Chondrocyte (in vitro differentiated cells): ENCODE measurements around the gene SCGB2B2. TPM values are rescaled to one million over a fixed set of nuclear protein-coding genes. Genes with fewer than 3 reads are reported as not detected.
A peak's percentile ranks its signal among the peaks of the same experiment; 100 is the strongest.
"Not testable (repeated sequence)": the region's sequence is repeated elsewhere in the genome, so short reads cannot be mapped to it uniquely, and the experiment has no call there.

Experiments used
- DNase-seq: peaks from one replicate; pipeline ENCODE4 v3.0.0; 2021; ENCODE audit warnings: mixed read lengths, low spot score
- H3K27ac Mint-ChIP-seq: one replicate; pipeline ENCODE4 v1.8.0; 2021; ENCODE audit warnings: mild to moderate bottlenecking, moderate library complexity, mixed read lengths; ENCODE audit not compliant: unreplicated experiment
- H3K27me3 Mint-ChIP-seq: 2 replicates; pipeline ENCODE4 v1.8.0; 2021; ENCODE audit warnings: low read depth, mixed read lengths
- H3K36me3 Mint-ChIP-seq: 2 replicates; pipeline ENCODE4 v1.8.0; 2021; ENCODE audit warnings: low read depth, mixed read lengths
- H3K4me1 Mint-ChIP-seq: 2 replicates; pipeline ENCODE4 v1.8.0; 2021; ENCODE audit warnings: low read depth, mild to moderate bottlenecking, mixed read lengths
- H3K4me3 Mint-ChIP-seq: one replicate; pipeline ENCODE4 v1.8.0; 2021; ENCODE audit warnings: mild to moderate bottlenecking, moderate library complexity, mixed read lengths; ENCODE audit not compliant: unreplicated experiment
- H3K9me3 Mint-ChIP-seq: 2 replicates; pipeline ENCODE4 v1.8.0; 2021; ENCODE audit warnings: low read depth, mixed read lengths
- total RNA-seq: library from RNA; stranded (reverse); gene quantifications from 3 replicates; pipeline ENCODE4 v1.2.1, GENCODE V29; 2021
- TF ChIP-seq, protein P1 (sequence below): fragments of 200-600 bp; sonication (generic); IDR thresholded peaks from 2 replicates; pipeline ENCODE4 v1.5.0; 2021; ENCODE audit warnings: antibody characterized with exemption, mild to moderate bottlenecking, moderate library complexity

SCGB2B2 gene
- total RNA-seq, 1 donor from 2014 or later = 0.47 TPM

DNA sequence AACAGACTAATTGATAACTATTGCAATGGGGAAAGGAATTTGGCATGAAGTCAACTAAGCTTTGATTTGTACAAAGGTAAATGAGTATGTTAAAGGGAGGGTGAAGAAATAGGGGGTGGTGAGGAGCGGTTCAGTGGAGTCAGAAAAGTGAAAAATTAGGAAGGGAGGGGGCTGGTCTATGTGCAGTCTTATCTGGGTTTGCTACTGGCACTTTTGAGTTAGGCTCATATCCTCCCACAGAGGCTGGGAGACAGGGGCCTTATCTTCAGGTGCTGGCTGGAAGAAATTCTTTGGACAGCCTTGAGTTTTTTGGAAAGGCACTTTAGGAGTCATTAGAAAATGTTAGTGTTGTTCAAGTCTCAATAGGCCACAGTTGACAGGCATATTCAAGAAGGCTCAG lies 11.6 kb upstream of the SCGB2B2 start:
- DNase-seq = no peak
- Mint-ChIP-seq H3K4me1 (no peaks in the 10 kb centered on the region), H3K4me3 (no peak overlapping the region), H3K27me3 (no peaks in the 10 kb centered on the region), H3K36me3 (peaks cover 23% of the 10 kb centered on the region), H3K9me3 (peaks cover 64% of the 10 kb centered on the region), H3K27ac (no peak overlapping the region)
- TF ChIP-seq, protein P1, sequence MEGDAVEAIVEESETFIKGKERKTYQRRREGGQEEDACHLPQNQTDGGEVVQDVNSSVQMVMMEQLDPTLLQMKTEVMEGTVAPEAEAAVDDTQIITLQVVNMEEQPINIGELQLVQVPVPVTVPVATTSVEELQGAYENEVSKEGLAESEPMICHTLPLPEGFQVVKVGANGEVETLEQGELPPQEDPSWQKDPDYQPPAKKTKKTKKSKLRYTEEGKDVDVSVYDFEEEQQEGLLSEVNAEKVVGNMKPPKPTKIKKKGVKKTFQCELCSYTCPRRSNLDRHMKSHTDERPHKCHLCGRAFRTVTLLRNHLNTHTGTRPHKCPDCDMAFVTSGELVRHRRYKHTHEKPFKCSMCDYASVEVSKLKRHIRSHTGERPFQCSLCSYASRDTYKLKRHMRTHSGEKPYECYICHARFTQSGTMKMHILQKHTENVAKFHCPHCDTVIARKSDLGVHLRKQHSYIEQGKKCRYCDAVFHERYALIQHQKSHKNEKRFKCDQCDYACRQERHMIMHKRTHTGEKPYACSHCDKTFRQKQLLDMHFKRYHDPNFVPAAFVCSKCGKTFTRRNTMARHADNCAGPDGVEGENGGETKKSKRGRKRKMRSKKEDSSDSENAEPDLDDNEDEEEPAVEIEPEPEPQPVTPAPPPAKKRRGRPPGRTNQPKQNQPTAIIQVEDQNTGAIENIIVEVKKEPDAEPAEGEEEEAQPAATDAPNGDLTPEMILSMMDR = no peak

DNA sequence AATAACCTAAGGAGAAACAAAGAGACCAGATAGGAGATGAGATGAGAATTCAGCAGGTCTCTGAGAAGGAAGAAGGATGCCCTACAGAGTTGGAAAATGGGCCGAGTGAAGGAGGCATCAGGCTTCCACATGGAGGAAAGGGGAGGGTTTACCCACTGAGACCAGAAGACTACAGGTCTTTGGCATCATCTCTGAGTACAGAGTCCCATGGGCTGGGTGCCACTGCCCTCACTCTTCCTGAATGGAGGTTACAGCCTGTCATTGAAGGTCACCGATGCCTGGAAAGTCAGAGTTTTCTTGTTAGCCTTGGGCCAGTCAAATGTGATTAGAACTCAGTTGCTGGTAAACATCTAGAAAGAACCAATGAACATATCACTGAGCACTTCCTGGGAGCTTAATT lies 10.4 kb upstream of the SCGB2B2 start:
- TF ChIP-seq, protein P1 = no peak
- Mint-ChIP-seq H3K4me1 (no peaks in the 10 kb centered on the region), H3K4me3 (no peak overlapping the region), H3K36me3 (peaks cover 34% of the 10 kb centered on the region), H3K9me3 (peaks cover 71% of the 10 kb centered on the region), H3K27ac (no peak overlapping the region), H3K27me3 (no peaks in the 10 kb centered on the region)
- DNase-seq = no peak

DNA sequence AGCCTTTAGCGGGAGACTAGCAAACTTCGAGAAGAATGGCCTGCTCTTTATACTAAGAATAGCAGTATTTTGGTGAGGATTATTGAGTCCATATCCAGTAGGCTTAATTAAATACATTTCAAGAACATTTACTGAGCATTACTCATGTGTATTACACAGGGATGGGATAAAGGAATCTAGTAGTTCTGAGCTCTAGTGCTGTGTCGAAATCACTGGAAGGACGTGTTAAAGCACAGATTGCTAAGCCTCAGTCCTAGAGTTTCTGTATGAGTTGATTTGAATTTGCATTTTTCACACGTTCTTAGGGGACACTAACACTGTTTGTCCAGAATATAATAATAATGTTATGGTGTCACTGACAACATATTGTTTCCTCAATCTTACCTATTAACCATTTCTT lies 9.5 kb upstream of the SCGB2B2 start:
- Mint-ChIP-seq H3K36me3 (peaks cover 41% of the 10 kb centered on the region), H3K9me3 (peaks cover 75% of the 10 kb centered on the region), H3K4me1 (no peaks in the 10 kb centered on the region), H3K4me3 (no peak overlapping the region), H3K27me3 (no peaks in the 10 kb centered on the region), H3K27ac (no peak overlapping the region)
- DNase-seq = no peak
- TF ChIP-seq, protein P1 = no peak

DNA sequence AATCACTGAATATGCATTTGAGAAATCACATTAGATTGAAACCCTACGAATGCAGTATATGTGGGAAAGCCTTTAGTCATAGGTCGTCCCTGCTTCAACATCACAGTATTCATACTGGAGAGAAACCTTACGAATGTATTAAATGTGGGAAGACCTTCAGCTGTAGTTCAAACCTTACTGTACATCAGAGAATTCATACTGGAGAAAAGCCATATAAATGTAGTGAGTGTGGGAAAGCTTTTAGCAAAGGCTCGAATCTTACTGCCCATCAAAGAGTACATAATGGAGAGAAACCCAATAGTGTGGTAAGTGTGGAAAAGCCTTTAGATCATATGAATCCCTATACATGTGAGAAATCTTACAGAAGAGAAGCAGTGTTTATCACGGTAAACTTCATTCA lies 8.3 kb upstream of the SCGB2B2 start:
- peaks cover 51% of the 10 kb centered on the region for H3K36me3 Mint-ChIP-seq
- H3K4me1 Mint-ChIP-seq, H3K27me3 Mint-ChIP-seq: not testable (repeated sequence)

DNA sequence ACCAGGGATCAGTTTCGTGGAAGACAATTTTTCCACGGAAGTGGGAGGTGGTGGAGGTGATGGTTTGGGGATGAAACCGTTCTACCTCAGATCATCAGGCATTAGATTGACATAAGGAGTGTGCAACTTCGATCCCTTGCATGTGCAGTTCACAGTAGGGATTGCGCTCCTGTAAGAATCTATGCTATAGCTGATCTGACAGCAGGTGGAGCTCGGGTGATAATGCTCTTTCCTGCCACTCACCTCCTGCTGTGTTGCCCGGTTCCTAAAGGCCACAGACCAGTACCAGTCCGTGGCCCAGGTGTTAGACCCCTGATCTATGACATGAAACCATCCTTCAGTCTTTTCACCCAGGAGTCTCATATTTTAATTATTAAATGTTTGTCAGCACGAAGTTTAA lies 4.5 kb upstream of the SCGB2B2 start:
- H3K4me3 Mint-ChIP-seq = no peak overlapping the region
- peaks cover 61% of the 10 kb centered on the region for H3K9me3 Mint-ChIP-seq
- no peaks in the 10 kb centered on the region for H3K27me3 Mint-ChIP-seq
- H3K36me3 Mint-ChIP-seq = peaks cover 70% of the 10 kb centered on the region
- DNase-seq = no peak
- TF ChIP-seq, protein P1 = no peak
- H3K27ac Mint-ChIP-seq = no peak overlapping the region
- H3K4me1 Mint-ChIP-seq = peaks cover 26% of the 10 kb centered on the region

More for the DNA sequence above, 8.3 kb upstream of the SCGB2B2 start:
- H3K4me3 Mint-ChIP-seq, H3K27ac Mint-ChIP-seq, DNase-seq: not testable (repeated sequence)
- peaks cover 71% of the 10 kb centered on the region for H3K9me3 Mint-ChIP-seq

DNA sequence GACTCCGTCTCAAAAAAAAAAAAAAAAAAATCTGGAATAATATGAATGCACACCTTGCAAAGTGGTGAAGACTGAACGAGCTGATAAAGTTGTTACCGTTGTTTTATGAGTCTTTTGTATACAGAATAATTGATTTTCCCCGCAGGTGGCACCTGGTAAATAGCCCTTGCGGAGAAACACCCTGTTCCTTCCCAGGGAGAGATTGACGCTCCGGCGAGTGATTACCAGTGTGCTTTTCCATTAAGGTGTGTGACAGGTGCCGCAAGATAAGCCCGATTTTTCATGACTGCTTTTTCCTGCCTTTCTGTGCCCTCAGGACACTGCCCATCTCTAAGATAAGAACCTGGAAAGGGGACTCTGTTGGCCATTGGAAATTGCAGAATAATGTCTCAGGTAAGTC lies 1.5 kb upstream of the SCGB2B2 start:
- Mint-ChIP-seq H3K36me3 (peaks cover 49% of the 10 kb centered on the region), H3K4me1 (peaks cover 29% of the 10 kb centered on the region), H3K27me3 (no peaks in the 10 kb centered on the region), H3K9me3 (peaks cover 44% of the 10 kb centered on the region), H3K27ac (peak overlapping the region; percentile 97), H3K4me3 (peak overlapping the region; percentile 85)
- TF ChIP-seq, protein P1 = no peak
- DNase-seq = no peak
